H9 (cell line): Measurements from ENCODE around the gene DLG1. TPM values are rescaled to one million over a fixed set of nuclear protein-coding genes. Genes with fewer than 3 reads are reported as not detected.

Experiments
- DNase-seq: peaks from one replicate; pipeline ENCODE4 v3.0.0-alpha.2; 2017
- H2AFZ ChIP-seq: one replicate; pipeline ENCODE4 v1.6.1; 2013; ENCODE audit warnings: mild to moderate bottlenecking, low read length, control low read depth, moderate library complexity
- H2AK5ac ChIP-seq: 2 replicates; pipeline ENCODE4 v1.6.1; 2013; ENCODE audit warnings: low read length, control low read depth, mixed read lengths; ENCODE audit not compliant: insufficient read length
- H2BK120ac ChIP-seq: one replicate; pipeline ENCODE4 v1.6.1; 2013; ENCODE audit warnings: low read depth, mild to moderate bottlenecking, low read length, control low read depth, inconsistent platforms; ENCODE audit not compliant: poor library complexity, severe bottlenecking
- H2BK12ac ChIP-seq: 2 replicates; pipeline ENCODE4 v1.6.1; 2013; ENCODE audit warnings: low read length, control low read depth, mixed read lengths, low read depth; ENCODE audit not compliant: insufficient read length
- H2BK15ac ChIP-seq: 2 replicates; pipeline ENCODE4 v1.6.1; 2013; ENCODE audit warnings: low read depth, low read length, control low read depth
- H2BK20ac ChIP-seq: one replicate; pipeline ENCODE4 v1.6.1; 2013; ENCODE audit warnings: low read depth, mild to moderate bottlenecking, low read length, control low read depth, inconsistent platforms; ENCODE audit not compliant: poor library complexity, severe bottlenecking
- H2BK5ac ChIP-seq: 2 replicates; pipeline ENCODE4 v1.6.1; 2013; ENCODE audit warnings: low read length, control low read depth, mixed read lengths; ENCODE audit not compliant: insufficient read length
- H3K14ac ChIP-seq: 2 replicates; pipeline ENCODE4 v1.6.1; 2013; ENCODE audit warnings: low read length, control low read depth; ENCODE audit not compliant: insufficient read depth
- H3K18ac ChIP-seq: 2 replicates; pipeline ENCODE4 v1.6.1; 2013; ENCODE audit warnings: low read depth, mild to moderate bottlenecking, mixed read lengths, low read length, control low read depth; ENCODE audit not compliant: insufficient read length
- H3K23ac ChIP-seq: 2 replicates; pipeline ENCODE4 v1.6.1; 2013; ENCODE audit warnings: low read length, control low read depth, mixed read lengths, low read depth; ENCODE audit not compliant: insufficient read length
- H3K23me2 ChIP-seq: 2 replicates; pipeline ENCODE4 v1.6.1; 2013; ENCODE audit warnings: low read depth, mild to moderate bottlenecking, mixed read lengths, low read length, control low read depth; ENCODE audit not compliant: insufficient read length, poor library complexity, severe bottlenecking
- H3K27ac ChIP-seq: 2 replicates; pipeline ENCODE4 v1.5.1; 2013; ENCODE audit warnings: low read length, control low read depth, mixed read lengths, low read depth; ENCODE audit not compliant: insufficient read length
- H3K27me3 ChIP-seq: 2 replicates; pipeline ENCODE4 v1.6.1; 2013; ENCODE audit warnings: low read length, control low read depth, inconsistent platforms; ENCODE audit not compliant: insufficient read depth
- H3K4ac ChIP-seq: 2 replicates; pipeline ENCODE4 v1.6.1; 2013; ENCODE audit warnings: low read depth, mild to moderate bottlenecking, control low read depth, inconsistent platforms, low read length, moderate library complexity
- H3K4me1 ChIP-seq: 2 replicates; pipeline ENCODE4 v1.6.1; 2013; ENCODE audit warnings: low read length, control low read depth, inconsistent platforms; ENCODE audit not compliant: insufficient read depth
- H3K4me2 ChIP-seq: 2 replicates; pipeline ENCODE4 v1.6.1; 2013; ENCODE audit warnings: low read length, control low read depth, mixed read lengths; ENCODE audit not compliant: insufficient read length, insufficient read depth
- H3K56ac ChIP-seq: 2 replicates; pipeline ENCODE4 v1.6.1; 2013; ENCODE audit warnings: low read depth, mild to moderate bottlenecking, mixed read lengths, low read length, control low read depth; ENCODE audit not compliant: insufficient read length
- H3K79me1 ChIP-seq: 2 replicates; pipeline ENCODE4 v1.6.1; 2013; ENCODE audit warnings: low read depth, mild to moderate bottlenecking, moderate library complexity, low read length, control low read depth, inconsistent platforms; ENCODE audit not compliant: insufficient read depth, poor library complexity, severe bottlenecking
- H3K79me2 ChIP-seq: 2 replicates; pipeline ENCODE4 v1.6.1; 2013; ENCODE audit warnings: low read length, control low read depth, inconsistent platforms; ENCODE audit not compliant: insufficient read depth
- H3K9ac ChIP-seq: 2 replicates; pipeline ENCODE4 v1.6.1; 2013; ENCODE audit warnings: low read length, control low read depth, mixed read lengths; ENCODE audit not compliant: insufficient read length; ENCODE audit errors: extremely low read depth
- H3K9me3 ChIP-seq: one replicate; pipeline ENCODE4 v1.6.1; 2013; ENCODE audit warnings: low read depth, low read length, inconsistent platforms; ENCODE audit not compliant: control insufficient read depth
- H3T11ph ChIP-seq: one replicate; pipeline ENCODE4 v1.6.1; 2013; ENCODE audit warnings: mild to moderate bottlenecking, low read length, control low read depth, inconsistent platforms
- H4K20me1 ChIP-seq: one replicate; pipeline ENCODE4 v1.6.1; 2013; ENCODE audit not compliant: control insufficient read depth, insufficient read length, insufficient read depth
- H4K5ac ChIP-seq: 2 replicates; pipeline ENCODE4 v1.6.1; 2013; ENCODE audit warnings: low read depth, mild to moderate bottlenecking, mixed read lengths, low read length, control low read depth; ENCODE audit not compliant: insufficient read length
- H4K8ac ChIP-seq: replicated peaks from 2 replicates; pipeline ENCODE4 v1.6.1; 2013; ENCODE audit warnings: low read length, control low read depth, mixed read lengths, low read depth; ENCODE audit not compliant: insufficient read length
- H4K91ac ChIP-seq: 2 replicates; pipeline ENCODE4 v1.6.1; 2013; ENCODE audit warnings: low read depth, mild to moderate bottlenecking, moderate library complexity, mixed read lengths, low read length, control low read depth; ENCODE audit not compliant: insufficient read length
- H3K27ac Mint-ChIP-seq, 3 experiments: 2 replicates in 2 of 3; 3 replicates in 1 of 3; pipeline ENCODE4 v1.8.0; 2020 to 2021; ENCODE audit warnings: mixed read lengths in 3 of 3, mild to moderate bottlenecking in 1 of 3, moderate library complexity in 1 of 3
- H3K27me3 Mint-ChIP-seq: 2 replicates; pipeline ENCODE4 v1.8.0; 2021; ENCODE audit warnings: low read depth, mild to moderate bottlenecking, moderate library complexity, mixed read lengths
- H3K36me3 Mint-ChIP-seq, 3 experiments: 2 replicates in 2 of 3; 3 replicates in 1 of 3; pipeline ENCODE4 v1.8.0; 2020 to 2021; ENCODE audit warnings: low read depth in 3 of 3, mixed read lengths in 3 of 3; ENCODE audit not compliant: insufficient read depth in 1 of 3
- H3K4me1 Mint-ChIP-seq, 2 experiments: 2 replicates each; pipeline ENCODE4 v1.8.0; 2020; ENCODE audit warnings: mixed read lengths in 2 of 2
- H3K4me3 Mint-ChIP-seq, 2 experiments: 2 replicates in 1 of 2; 3 replicates in 1 of 2; pipeline ENCODE4 v1.8.0; 2020 to 2021; ENCODE audit warnings: mild to moderate bottlenecking in 2 of 2, mixed read lengths in 2 of 2, moderate library complexity in 1 of 2
- H3K9me3 Mint-ChIP-seq, 2 experiments: 2 replicates in 1 of 2; 3 replicates in 1 of 2; pipeline ENCODE4 v1.8.0; 2020; ENCODE audit warnings: mild to moderate bottlenecking in 2 of 2, mixed read lengths in 2 of 2, moderate library complexity in 1 of 2
- CTCF ChIP-seq: fragments of 200-600 bp; sonication (generic); conservative IDR thresholded peaks from 3 replicates; pipeline ENCODE4 v1.8.0; 2021; ENCODE audit warnings: antibody characterized with exemption, mild to moderate bottlenecking
- WGBS: extraction: QIAGEN DNeasy Blood & Tissue Kit; methylation state at CpG from one replicate; pipeline ENCODE4 v1.1.7; 2013; ENCODE audit warnings: missing lambda C conversion rate, low lambda C conversion rate, mixed read lengths; ENCODE audit not compliant: insufficient read length; ENCODE audit errors: extremely low coverage; 5-methylcytosine and 5-hydroxymethylcytosine counted together
- total RNA-seq: library from RNA; stranded (reverse); gene quantifications from 2 replicates; pipeline ENCODE4 v1.2.1, GENCODE V29; 2021

The DLG1 gene
- total RNA-seq, 1 experiment from 2014 or later: 84.1 TPM

GRCh38 chr3:197205675-197206074, 92.7 kb downstream of the DLG1 start:
- Mint-ChIP-seq H3K4me1 (peaks cover 74 to 84% of the 10 kb centered on the region in 2 experiments), H3K27me3 (no peaks in the 10 kb centered on the region), H3K36me3 (no peaks in the 10 kb centered on the region), H3K9me3 (no peaks in the 10 kb centered on the region), H3K4me3 (no peak overlapping the region), H3K27ac (no peak overlapping the region)
- H3K79me2 ChIP-seq: peaks cover 5% of the 10 kb centered on the region; the same call in 1 of the 2 replicates
- no peak overlapping the region for H2BK20ac ChIP-seq
- no peak overlapping the region for H2BK120ac ChIP-seq
- no peak overlapping the region for H3K56ac ChIP-seq
- H3K4ac ChIP-seq: no peak overlapping the region
- H3K9me3 ChIP-seq: no peaks in the 10 kb centered on the region
- no peak overlapping the region for H2BK5ac ChIP-seq
- no peaks in the 10 kb centered on the region for H3K27me3 ChIP-seq
- H4K8ac ChIP-seq: no peak overlapping the region
- TF ChIP-seq CTCF: no peak
- H3T11ph ChIP-seq: no peak overlapping the region
- H2AK5ac ChIP-seq: no peak overlapping the region
- no peaks in the 10 kb centered on the region for H4K20me1 ChIP-seq
- no peak overlapping the region for H2BK15ac ChIP-seq
- H2BK12ac ChIP-seq: no peak overlapping the region
- H3K79me1 ChIP-seq: no peaks in the 10 kb centered on the region
- H3K23ac ChIP-seq: no peak overlapping the region
- H2AFZ ChIP-seq: no peak overlapping the region
- H3K4me1 ChIP-seq: no peaks in the 10 kb centered on the region
- H4K91ac ChIP-seq: no peak overlapping the region
- no CpG with 5 or more reads among the region's 2 CpGs for WGBS
- no peak overlapping the region for H3K27ac ChIP-seq
- H3K9ac ChIP-seq: no peak overlapping the region
- H3K4me2 ChIP-seq: no peak overlapping the region
- DNase-seq: no peak
- no peak overlapping the region for H4K5ac ChIP-seq
- H3K14ac ChIP-seq: no peak overlapping the region
- no peak overlapping the region for H3K18ac ChIP-seq
- H3K23me2 ChIP-seq: no peaks in the 10 kb centered on the region
